ENCODE data around the gene CCDC18.

- TF ChIP-seq CTCF (IDR thresholded peaks at IDR 0.05) (no peak), POLR2A (IDR thresholded peaks at IDR 0.05) (no peak)
Measured at GRCh38 chr1:93288558-93288957, 108.0 kb downstream of the CCDC18 start.

Data from thyroid gland (tissue), 4 donors.